ENCODE measurements around the gene BACH2.

BACH2 gene

GRCh38 chr6:90253631-90254030 lies 43.0 kb downstream of the BACH2 start:
- Histone ChIP-seq H2AFZ (ENCODE audit: low read depth) (no peak overlapping the region), H3K4me1 (ENCODE audit: low read depth, poor library complexity, severe bottlenecking) (peaks cover 52% of the 10 kb centered on the region), H3K4me2 (peak overlapping the region; percentile 13; the same call in 1 of the 2 replicates), H3K79me2 (ENCODE audit: insufficient read depth, low read depth) (no peaks in the 10 kb centered on the region), H3K27ac (no peak overlapping the region; the same call in 1 of the 2 replicates), H3K36me3 (ENCODE audit: insufficient read depth) (no peaks in the 10 kb centered on the region), H4K20me1 (ENCODE audit: insufficient read depth) (no peaks in the 10 kb centered on the region), H3K9ac (no peak overlapping the region), H3K27me3 (ENCODE audit: insufficient read depth, low read depth) (no peaks in the 10 kb centered on the region), H3K4me3 (IDR thresholded peaks at IDR 0.05; ENCODE audit: insufficient read depth, low read depth, low read length) (no peak overlapping the region)
- TF ChIP-seq, protein P1, sequence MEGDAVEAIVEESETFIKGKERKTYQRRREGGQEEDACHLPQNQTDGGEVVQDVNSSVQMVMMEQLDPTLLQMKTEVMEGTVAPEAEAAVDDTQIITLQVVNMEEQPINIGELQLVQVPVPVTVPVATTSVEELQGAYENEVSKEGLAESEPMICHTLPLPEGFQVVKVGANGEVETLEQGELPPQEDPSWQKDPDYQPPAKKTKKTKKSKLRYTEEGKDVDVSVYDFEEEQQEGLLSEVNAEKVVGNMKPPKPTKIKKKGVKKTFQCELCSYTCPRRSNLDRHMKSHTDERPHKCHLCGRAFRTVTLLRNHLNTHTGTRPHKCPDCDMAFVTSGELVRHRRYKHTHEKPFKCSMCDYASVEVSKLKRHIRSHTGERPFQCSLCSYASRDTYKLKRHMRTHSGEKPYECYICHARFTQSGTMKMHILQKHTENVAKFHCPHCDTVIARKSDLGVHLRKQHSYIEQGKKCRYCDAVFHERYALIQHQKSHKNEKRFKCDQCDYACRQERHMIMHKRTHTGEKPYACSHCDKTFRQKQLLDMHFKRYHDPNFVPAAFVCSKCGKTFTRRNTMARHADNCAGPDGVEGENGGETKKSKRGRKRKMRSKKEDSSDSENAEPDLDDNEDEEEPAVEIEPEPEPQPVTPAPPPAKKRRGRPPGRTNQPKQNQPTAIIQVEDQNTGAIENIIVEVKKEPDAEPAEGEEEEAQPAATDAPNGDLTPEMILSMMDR (conservative IDR thresholded peaks at IDR 0.05; ENCODE audit: low read depth, low read length), result no peak

GRCh38 chr6:90251295-90251992 lies 45.2 kb downstream of the BACH2 start:
- no peaks in the 10 kb centered on the region for H4K20me1 ChIP-seq (ENCODE audit: insufficient read depth)
- no peaks in the 10 kb centered on the region for H3K27me3 ChIP-seq (ENCODE audit: insufficient read depth, low read depth)
- H3K36me3 ChIP-seq (ENCODE audit: insufficient read depth), result no peaks in the 10 kb centered on the region
- peak overlapping the region; percentile 49 for H3K4me2 ChIP-seq
- TF ChIP-seq, protein P1 (conservative IDR thresholded peaks at IDR 0.05; ENCODE audit: low read depth, low read length), result no peak
- no peak overlapping the region for H2AFZ ChIP-seq (ENCODE audit: low read depth)
- H3K9ac ChIP-seq, result peak overlapping the region; percentile 2; the same call in 1 of the 2 replicates
- peaks cover 52% of the 10 kb centered on the region for H3K4me1 ChIP-seq (ENCODE audit: low read depth, poor library complexity, severe bottlenecking)
- peak overlapping the region; percentile 57 for H3K27ac ChIP-seq
- H3K79me2 ChIP-seq (ENCODE audit: insufficient read depth, low read depth), result no peaks in the 10 kb centered on the region
- H3K4me3 ChIP-seq (IDR thresholded peaks at IDR 0.05; ENCODE audit: insufficient read depth, low read depth, low read length), result no peak overlapping the region

DNA sequence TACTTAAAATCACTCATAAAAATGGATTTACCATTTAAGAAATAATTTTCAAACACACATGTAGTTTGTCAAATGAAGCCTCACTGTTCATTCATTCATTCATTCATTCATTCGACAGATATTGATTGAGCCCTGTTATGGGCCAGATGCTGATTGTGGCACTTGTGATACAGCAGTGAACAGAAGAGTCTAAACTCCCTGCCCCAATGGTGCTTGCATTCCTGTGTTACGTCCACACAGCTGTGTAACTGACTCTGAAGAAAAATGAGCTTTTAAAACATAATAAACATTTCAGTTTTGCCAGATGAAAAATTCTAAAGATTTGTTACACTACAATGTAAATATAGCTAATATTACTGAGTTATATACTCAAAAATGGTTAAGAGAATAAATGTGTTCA lies 46.2 kb downstream of the BACH2 start:
- H4K20me1 ChIP-seq (ENCODE audit: insufficient read depth), result no peaks in the 10 kb centered on the region
- TF ChIP-seq, protein P1 (conservative IDR thresholded peaks at IDR 0.05; ENCODE audit: low read depth, low read length), result no peak
- no peaks in the 10 kb centered on the region for H3K79me2 ChIP-seq (ENCODE audit: insufficient read depth, low read depth)
- no peaks in the 10 kb centered on the region for H3K27me3 ChIP-seq (ENCODE audit: insufficient read depth, low read depth)
- H3K27ac ChIP-seq, result no peak overlapping the region; the same call in 1 of the 2 replicates
- H3K4me1 ChIP-seq (ENCODE audit: low read depth, poor library complexity, severe bottlenecking), result peaks cover 52% of the 10 kb centered on the region
- no peak overlapping the region for H2AFZ ChIP-seq (ENCODE audit: low read depth)
- no peak overlapping the region for H3K4me3 ChIP-seq (IDR thresholded peaks at IDR 0.05; ENCODE audit: insufficient read depth, low read depth, low read length)
- no peak overlapping the region for H3K9ac ChIP-seq
- H3K4me2 ChIP-seq, result peak overlapping the region; percentile 49
- no peaks in the 10 kb centered on the region for H3K36me3 ChIP-seq (ENCODE audit: insufficient read depth)

DNA sequence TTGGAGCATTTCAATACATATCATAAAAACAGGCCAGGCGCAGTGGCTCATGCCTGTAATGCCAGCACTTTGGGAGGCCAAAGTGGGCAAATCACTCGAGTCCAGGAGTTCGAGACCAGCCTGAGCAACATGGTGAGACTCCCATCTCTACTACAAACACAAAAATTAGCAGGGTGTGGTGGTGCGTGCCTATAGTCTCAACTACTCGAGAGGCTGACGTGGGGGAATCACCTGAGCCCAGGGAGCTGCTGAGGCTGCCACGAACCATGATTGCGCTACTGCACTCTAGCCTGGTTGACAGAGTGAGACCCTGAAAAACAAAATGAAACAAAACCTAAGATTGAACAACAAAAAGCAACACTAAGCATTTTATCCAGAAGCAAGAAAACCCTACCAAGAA lies 47.2 kb downstream of the BACH2 start:
- no peak overlapping the region for H3K4me2 ChIP-seq
- no peak overlapping the region for H3K4me3 ChIP-seq (IDR thresholded peaks at IDR 0.05; ENCODE audit: insufficient read depth, low read depth, low read length)
- H3K4me1 ChIP-seq (ENCODE audit: low read depth, poor library complexity, severe bottlenecking), result peaks cover 52% of the 10 kb centered on the region
- TF ChIP-seq, protein P1 (conservative IDR thresholded peaks at IDR 0.05; ENCODE audit: low read depth, low read length), result no peak
- no peaks in the 10 kb centered on the region for H4K20me1 ChIP-seq (ENCODE audit: insufficient read depth)
- H3K79me2 ChIP-seq (ENCODE audit: insufficient read depth, low read depth), result no peaks in the 10 kb centered on the region
- no peaks in the 10 kb centered on the region for H3K36me3 ChIP-seq (ENCODE audit: insufficient read depth)
- no peak overlapping the region for H3K9ac ChIP-seq
- H3K27me3 ChIP-seq (ENCODE audit: insufficient read depth, low read depth), result no peaks in the 10 kb centered on the region
- H3K27ac ChIP-seq, result no peak overlapping the region
- no peak overlapping the region for H2AFZ ChIP-seq (ENCODE audit: low read depth)
